ENCODE measurements around the gene CCDC148. TPM values are rescaled to one million over a fixed set of nuclear protein-coding genes. Genes with fewer than 3 reads are reported as not detected.

The CCDC148 gene
- total RNA-seq, 1 donor from 2014 or later, result 1.8 TPM

DNA sequence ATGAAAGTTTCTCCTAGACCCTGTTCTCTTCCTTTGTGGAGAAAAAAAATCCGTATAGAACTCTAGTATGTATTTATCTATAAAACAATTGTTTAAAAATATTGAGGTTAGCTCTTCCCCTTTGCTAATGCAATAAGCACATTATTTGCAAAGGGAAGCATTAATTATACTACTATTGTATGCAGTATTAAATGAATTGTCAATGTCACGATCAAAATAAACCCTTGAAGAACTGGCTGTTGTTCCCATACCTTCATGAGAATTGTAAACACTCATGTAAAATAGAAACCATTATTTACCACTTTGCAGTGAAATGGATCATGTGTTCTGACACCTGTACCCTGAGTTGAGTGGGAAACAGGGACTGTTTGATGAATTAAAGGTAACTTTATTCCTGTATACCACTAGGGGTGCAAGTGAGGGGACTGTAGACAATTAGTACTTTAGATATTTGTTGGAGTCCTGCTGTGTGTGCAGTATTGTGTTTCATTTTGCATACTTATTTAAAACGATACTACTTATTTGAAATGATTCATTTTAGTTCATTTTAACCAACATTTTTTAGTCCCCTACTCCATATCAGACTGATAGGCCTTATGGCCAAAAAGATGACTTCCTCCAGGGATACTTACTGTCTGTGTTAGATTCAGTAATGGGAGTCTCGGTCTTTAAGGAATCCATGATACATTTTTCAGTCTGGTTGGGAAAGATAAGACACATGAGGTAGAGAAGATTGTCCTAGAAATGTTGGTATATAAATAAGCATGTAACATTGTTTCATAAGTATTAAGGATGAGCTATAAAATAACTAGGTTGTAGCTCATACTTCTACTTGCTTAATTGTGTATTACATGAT, 8.1 kb upstream of the CCDC148 start:
- H3K27me3 Mint-ChIP-seq (ENCODE audit: unreplicated experiment), result no peaks in the 10 kb centered on the region
- no peak overlapping the region for H3K4me3 Mint-ChIP-seq (ENCODE audit: unreplicated experiment)
- no peaks in the 10 kb centered on the region for H3K36me3 Mint-ChIP-seq (ENCODE audit: unreplicated experiment)
- no peaks in the 10 kb centered on the region for H3K9me3 Mint-ChIP-seq (ENCODE audit: unreplicated experiment)
- H3K4me1 Mint-ChIP-seq (ENCODE audit: low read depth, unreplicated experiment), result peaks cover 2% of the 10 kb centered on the region
- no peak overlapping the region for H3K27ac Mint-ChIP-seq (ENCODE audit: unreplicated experiment)
- TF ChIP-seq, protein P1, sequence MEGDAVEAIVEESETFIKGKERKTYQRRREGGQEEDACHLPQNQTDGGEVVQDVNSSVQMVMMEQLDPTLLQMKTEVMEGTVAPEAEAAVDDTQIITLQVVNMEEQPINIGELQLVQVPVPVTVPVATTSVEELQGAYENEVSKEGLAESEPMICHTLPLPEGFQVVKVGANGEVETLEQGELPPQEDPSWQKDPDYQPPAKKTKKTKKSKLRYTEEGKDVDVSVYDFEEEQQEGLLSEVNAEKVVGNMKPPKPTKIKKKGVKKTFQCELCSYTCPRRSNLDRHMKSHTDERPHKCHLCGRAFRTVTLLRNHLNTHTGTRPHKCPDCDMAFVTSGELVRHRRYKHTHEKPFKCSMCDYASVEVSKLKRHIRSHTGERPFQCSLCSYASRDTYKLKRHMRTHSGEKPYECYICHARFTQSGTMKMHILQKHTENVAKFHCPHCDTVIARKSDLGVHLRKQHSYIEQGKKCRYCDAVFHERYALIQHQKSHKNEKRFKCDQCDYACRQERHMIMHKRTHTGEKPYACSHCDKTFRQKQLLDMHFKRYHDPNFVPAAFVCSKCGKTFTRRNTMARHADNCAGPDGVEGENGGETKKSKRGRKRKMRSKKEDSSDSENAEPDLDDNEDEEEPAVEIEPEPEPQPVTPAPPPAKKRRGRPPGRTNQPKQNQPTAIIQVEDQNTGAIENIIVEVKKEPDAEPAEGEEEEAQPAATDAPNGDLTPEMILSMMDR (IDR thresholded peaks at IDR 0.05; ENCODE audit: partially characterized antibody, unreplicated experiment), result peak; percentile 74
- DNase-seq, result no peak

DNA sequence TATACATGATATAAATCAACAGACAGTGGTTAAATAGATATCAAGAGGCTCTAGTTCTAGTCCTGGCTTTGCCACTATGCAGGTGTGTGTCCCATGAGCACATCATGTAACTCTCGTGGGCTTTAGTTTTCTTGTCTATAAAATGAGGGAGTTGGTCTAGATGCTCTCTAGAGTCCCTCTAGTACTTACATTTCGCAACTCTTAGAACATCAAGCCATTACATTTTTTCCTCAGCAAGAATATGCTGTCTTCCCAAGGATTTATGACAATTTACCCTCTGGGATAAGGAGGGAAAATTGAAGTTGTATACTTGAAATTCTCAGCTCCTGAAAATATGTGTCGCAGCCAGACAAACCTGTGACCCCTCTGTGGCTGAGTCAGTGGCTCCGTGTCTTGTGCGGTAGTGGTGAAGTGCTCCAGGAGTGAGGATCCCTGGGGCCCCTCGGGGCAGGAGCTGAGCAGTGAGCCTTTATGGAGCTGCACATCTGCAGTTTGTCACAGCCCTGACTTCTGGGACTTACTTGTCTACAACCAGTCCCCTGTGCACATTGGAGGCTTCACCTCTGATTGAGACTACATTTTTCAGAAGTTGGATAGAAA, 7.0 kb upstream of the CCDC148 start:
- Mint-ChIP-seq H3K9me3 (ENCODE audit: unreplicated experiment) (no peaks in the 10 kb centered on the region), H3K27me3 (ENCODE audit: unreplicated experiment) (peaks cover under 1% of the 10 kb centered on the region), H3K27ac (ENCODE audit: unreplicated experiment) (no peak overlapping the region), H3K4me3 (ENCODE audit: unreplicated experiment) (no peak overlapping the region), H3K4me1 (ENCODE audit: low read depth, unreplicated experiment) (peaks cover 3% of the 10 kb centered on the region), H3K36me3 (ENCODE audit: unreplicated experiment) (no peaks in the 10 kb centered on the region)
- TF ChIP-seq, protein P1 (IDR thresholded peaks at IDR 0.05; ENCODE audit: partially characterized antibody, unreplicated experiment), result no peak
- peak; percentile 17 for DNase-seq

DNA sequence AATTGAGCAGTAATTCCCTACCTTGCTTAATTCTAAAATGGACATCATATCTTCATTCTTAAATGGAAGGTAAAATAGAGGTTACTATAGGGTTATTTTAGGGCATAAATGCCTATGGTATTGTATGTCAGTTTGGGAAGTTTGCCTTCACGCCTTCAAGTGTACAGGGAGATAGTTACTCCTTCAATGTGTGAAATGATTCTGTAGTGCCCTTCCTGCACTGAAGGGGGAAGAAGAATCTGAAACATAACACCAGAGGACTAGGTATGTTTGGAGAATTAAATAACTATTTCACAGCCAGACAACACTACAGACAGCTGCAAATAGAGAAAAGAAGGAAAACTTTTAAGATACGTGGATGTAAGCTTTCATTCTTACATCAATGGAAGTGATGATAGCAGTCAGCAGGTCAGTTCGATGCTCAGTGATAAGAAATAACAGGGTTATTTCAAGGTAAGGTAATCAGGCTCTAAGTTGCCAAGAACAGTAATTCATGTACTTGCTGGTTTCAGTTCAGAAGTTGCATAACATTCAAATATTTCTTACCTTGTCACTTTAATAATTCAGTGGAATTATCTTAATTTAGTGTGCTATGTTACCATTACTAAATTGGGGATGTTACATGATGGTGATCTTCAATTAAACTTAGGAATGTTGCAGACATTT, 4.2 kb upstream of the CCDC148 start:
- peaks cover 10% of the 10 kb centered on the region for H3K27me3 Mint-ChIP-seq (ENCODE audit: unreplicated experiment)
- peaks cover 11% of the 10 kb centered on the region for H3K4me1 Mint-ChIP-seq (ENCODE audit: low read depth, unreplicated experiment)
- no peaks in the 10 kb centered on the region for H3K36me3 Mint-ChIP-seq (ENCODE audit: unreplicated experiment)
- TF ChIP-seq, protein P1 (IDR thresholded peaks at IDR 0.05; ENCODE audit: partially characterized antibody, unreplicated experiment), result peak; percentile 13
- DNase-seq, result no peak
- no peak overlapping the region for H3K27ac Mint-ChIP-seq (ENCODE audit: unreplicated experiment)
- no peak overlapping the region for H3K4me3 Mint-ChIP-seq (ENCODE audit: unreplicated experiment)
- peaks cover 8% of the 10 kb centered on the region for H3K9me3 Mint-ChIP-seq (ENCODE audit: unreplicated experiment)

GRCh38 chr2:158459161-158460003, 2.8 kb upstream of the CCDC148 start:
- TF ChIP-seq, protein P1 (IDR thresholded peaks at IDR 0.05; ENCODE audit: partially characterized antibody, unreplicated experiment), result no peak
- H3K9me3 Mint-ChIP-seq (ENCODE audit: unreplicated experiment), result peaks cover 8% of the 10 kb centered on the region
- peaks cover 10% of the 10 kb centered on the region for H3K27me3 Mint-ChIP-seq (ENCODE audit: unreplicated experiment)
- H3K36me3 Mint-ChIP-seq (ENCODE audit: unreplicated experiment), result no peaks in the 10 kb centered on the region
- H3K27ac Mint-ChIP-seq (ENCODE audit: unreplicated experiment), result no peak overlapping the region
- peaks cover 11% of the 10 kb centered on the region for H3K4me1 Mint-ChIP-seq (ENCODE audit: low read depth, unreplicated experiment)
- H3K4me3 Mint-ChIP-seq (ENCODE audit: unreplicated experiment), result peak overlapping the region; percentile 94
- DNase-seq, result no peak

All from glutamatergic neuron (in vitro differentiated cells).